OCI-LY3 (cell line): ENCODE data around the gene AOC1.

Experiments used
- H2AFZ ChIP-seq: fragments of 200-600, 300-600 bp; shearing (Covaris generic); 2 replicates; pipeline ENCODE4 v1.6.0; 2014; ENCODE audit warnings: antibody characterized with exemption, low read depth, low read length
- H3K27ac ChIP-seq: fragments of 200-600, 300-600 bp; sonication (generic); 2 replicates; pipeline ENCODE4 v1.5.1; 2014; ENCODE audit warnings: mild to moderate bottlenecking, low read length, moderate library complexity, mixed read lengths
- H3K27me3 ChIP-seq: fragments of 200-600, 300-600 bp; sonication (generic); 2 replicates; pipeline ENCODE4 v1.6.1; 2014; ENCODE audit warnings: low read depth, low read length, mixed read lengths
- H3K36me3 ChIP-seq: fragments of 200-600, 300-600 bp; sonication (generic); replicated peaks from 2 replicates; pipeline ENCODE3; 2014; ENCODE audit warnings: low read depth, low read length, mixed read lengths
- H3K4me1 ChIP-seq: fragments of 300-600, 200-600 bp; sonication (generic); 2 replicates; pipeline ENCODE4 v1.6.1; 2014; ENCODE audit warnings: low read length, mixed read lengths
- H3K4me2 ChIP-seq: fragments of 200-600, 300-600 bp; sonication (generic); 2 replicates; pipeline ENCODE4 v1.6.1; 2014; ENCODE audit warnings: low read length, mixed read lengths
- H3K4me3 ChIP-seq: fragments of 300-600, 200-600 bp; sonication (generic); 2 replicates; pipeline ENCODE4 v1.5.1; 2014; ENCODE audit warnings: antibody characterized with exemption, mild to moderate bottlenecking, low read length, moderate library complexity
- H3K79me2 ChIP-seq: fragments of 300-600, 200-600 bp; shearing (Covaris generic); 2 replicates; pipeline ENCODE4 v1.6.1; 2014; ENCODE audit warnings: mild to moderate bottlenecking, low read length, mixed read lengths
- H3K9ac ChIP-seq: fragments of 300-600, 200-600 bp; shearing (Covaris generic); 2 replicates; pipeline ENCODE4 v1.6.0; 2014; ENCODE audit warnings: mild to moderate bottlenecking, low read length, moderate library complexity
- H3K9me3 ChIP-seq: fragments of 200-600, 300-600 bp; shearing (Covaris generic); 2 replicates; pipeline ENCODE4 v1.6.1; 2014; ENCODE audit warnings: low read length, mixed read lengths; ENCODE audit not compliant: insufficient read depth
- H4K20me1 ChIP-seq: fragments of 200-600, 300-600 bp; sonication (generic); 2 replicates; pipeline ENCODE4 v1.6.1; 2016; ENCODE audit warnings: low read length, mixed read lengths; ENCODE audit not compliant: insufficient read depth
- CTCF ChIP-seq: fragments of 200-600, 300-600 bp; sonication (generic); IDR thresholded peaks from 2 replicates; pipeline ENCODE4 v1.5.1; 2014; ENCODE audit warnings: antibody characterized with exemption, low read length, low read depth
- EZH2phosphoT487 ChIP-seq: fragments of 200-600 bp; shearing (Covaris generic); IDR thresholded peaks from 2 replicates; pipeline ENCODE4 v1.6.1; 2018; ENCODE audit warnings: antibody characterized with exemption, mixed run types, low read depth

AOC1 gene

GRCh38 chr7:150852371-150852905 is at the start of gene AOC1:
Gene AOC1, plus strand, starts transcription at chr7:150852517. Its CDS starts 3,954 bp downstream, at chr7:150856471.
- no peak for TF ChIP-seq EZH2phosphoT487
- no peak for TF ChIP-seq CTCF
- Histone ChIP-seq H3K9ac (no peak within 1 kb of the TSS), H3K27ac (no peak within 1 kb of the TSS), H3K9me3 (no peaks in the 10 kb centered on the region), H3K4me3 (no peak within 1 kb of the TSS), H3K79me2 (no peaks in the 10 kb centered on the region), H3K4me2 (0 out of 2 replicates have a peak within 1 kb of the TSS, but pooled peaks have one; percentile 11), H3K36me3 (no peaks in the 10 kb centered on the region), H2AFZ (peak within 1 kb of the TSS; percentile 66), H3K4me1 (peaks cover 6% of the 10 kb centered on the region; the same call in 1 of the 2 replicates), H3K27me3 (peaks cover 5% of the 10 kb centered on the region; the same call in 1 of the 2 replicates), H4K20me1 (no peaks in the 10 kb centered on the region)

GRCh38 chr7:150803161-150803860 is 49.0 kb upstream of the AOC1 start:
- Histone ChIP-seq H3K27me3 (no peaks in the 10 kb centered on the region), H2AFZ (peak overlapping the region; percentile 51; the same call in 1 of the 2 replicates), H3K36me3 (no peaks in the 10 kb centered on the region), H4K20me1 (no peaks in the 10 kb centered on the region), H3K9me3 (peaks cover 8% of the 10 kb centered on the region; the same call in 1 of the 2 replicates), H3K9ac (no peak overlapping the region), H3K27ac (no peak overlapping the region), H3K79me2 (no peaks in the 10 kb centered on the region), H3K4me2 (no peak overlapping the region), H3K4me1 (no peaks in the 10 kb centered on the region), H3K4me3 (no peak overlapping the region)
- TF ChIP-seq CTCF: no peak
- TF ChIP-seq EZH2phosphoT487: no peak

- no peak overlapping the region for H2AFZ ChIP-seq
- no peaks in the 10 kb centered on the region for H3K27me3 ChIP-seq
- H3K79me2 ChIP-seq: no peaks in the 10 kb centered on the region
- H3K4me3 ChIP-seq: no peak overlapping the region
- no peaks in the 10 kb centered on the region for H3K36me3 ChIP-seq
- TF ChIP-seq CTCF (no peak), EZH2phosphoT487 (no peak)
- H3K27ac ChIP-seq: no peak overlapping the region
- no peak overlapping the region for H3K4me2 ChIP-seq
- H3K9ac ChIP-seq: no peak overlapping the region
- H3K9me3 ChIP-seq: peaks cover 8% of the 10 kb centered on the region; the same call in 1 of the 2 replicates
- no peaks in the 10 kb centered on the region for H3K4me1 ChIP-seq
- no peaks in the 10 kb centered on the region for H4K20me1 ChIP-seq
Observed at GRCh38 chr7:150804802-150805201, 47.5 kb upstream of the AOC1 start.

DNA sequence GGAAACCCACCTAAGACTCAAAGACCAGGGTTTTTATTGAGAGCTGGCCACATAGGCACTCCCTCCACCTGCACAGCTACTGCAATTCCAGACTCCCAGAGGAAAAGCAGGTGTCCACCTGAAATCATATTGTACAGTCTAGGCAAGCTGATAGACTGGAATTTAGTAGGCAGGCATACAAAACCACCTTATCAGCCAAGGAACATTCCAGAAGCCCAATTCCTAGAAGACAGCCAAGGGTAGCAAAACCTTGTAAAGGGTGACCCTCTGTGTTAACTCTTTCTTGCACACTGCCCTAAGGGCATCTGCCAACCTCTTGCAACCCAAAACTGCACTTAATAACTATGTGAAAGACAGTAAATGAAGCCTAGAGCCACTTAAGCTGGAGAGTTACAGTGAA is 46.5 kb upstream of the AOC1 start:
- Histone ChIP-seq H3K9me3 (peaks cover 8% of the 10 kb centered on the region; the same call in 1 of the 2 replicates), H3K4me3 (no peak overlapping the region), H3K79me2 (no peaks in the 10 kb centered on the region), H3K4me1 (no peaks in the 10 kb centered on the region), H2AFZ (no peak overlapping the region), H3K27me3 (no peaks in the 10 kb centered on the region), H4K20me1 (no peaks in the 10 kb centered on the region), H3K9ac (no peak overlapping the region), H3K27ac (no peak overlapping the region), H3K36me3 (no peaks in the 10 kb centered on the region), H3K4me2 (no peak overlapping the region)
- no peak for TF ChIP-seq EZH2phosphoT487
- no peak for TF ChIP-seq CTCF
